Measurements from ENCODE around the gene MUC5B.

The MUC5B gene

DNA sequence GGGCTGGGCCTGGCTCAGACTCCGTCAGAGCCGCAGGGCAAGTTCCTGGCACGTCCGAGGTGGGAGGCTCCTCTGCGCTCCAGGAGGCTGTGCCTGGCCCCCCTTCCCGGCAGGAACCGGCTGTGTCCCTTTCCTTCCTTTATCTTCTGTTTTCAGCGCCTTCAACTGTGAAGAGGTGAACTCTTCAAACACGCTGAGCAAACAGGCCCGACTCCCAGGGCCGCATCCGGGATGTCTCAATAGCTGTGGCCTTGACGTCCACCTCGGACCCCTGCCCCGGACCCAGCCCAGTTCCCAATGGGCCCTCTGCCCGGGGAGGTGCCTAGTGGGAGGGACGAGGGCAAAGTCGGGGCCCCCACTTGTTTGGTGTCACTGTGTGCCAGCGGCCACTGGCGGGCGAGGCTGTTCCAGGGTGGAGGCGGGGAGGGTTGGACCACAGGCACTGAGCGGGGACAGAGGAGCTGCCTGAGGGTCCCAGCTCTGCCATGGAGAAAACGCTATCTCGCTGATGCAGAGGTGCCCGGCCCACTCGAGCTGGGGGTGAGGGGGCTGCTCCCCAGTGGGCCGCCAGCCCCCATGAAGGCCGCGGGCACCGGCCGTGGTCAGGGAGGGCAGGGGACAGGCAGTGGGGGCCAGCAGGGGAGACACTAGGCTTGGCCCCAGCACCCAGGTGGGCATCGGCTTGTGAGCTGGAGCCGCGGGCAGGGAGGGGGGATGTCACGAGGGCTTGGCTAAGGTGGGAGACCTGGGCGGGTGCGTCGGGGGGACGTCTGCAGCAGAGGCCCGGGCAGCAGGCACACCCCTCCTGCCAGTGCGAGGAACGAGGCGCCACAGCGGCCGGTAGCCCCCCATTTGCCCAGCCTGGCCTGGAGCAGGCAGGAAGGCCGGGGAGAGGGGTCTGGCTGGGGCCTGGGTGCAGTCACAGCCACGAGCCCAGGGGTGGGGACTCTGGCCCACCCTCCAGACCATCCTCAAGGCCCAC, 2.7 kb upstream of the MUC5B start:
- Histone ChIP-seq H3K27ac (no peak overlapping the region), H3K4me2 (no peak overlapping the region), H3K9ac (no peak overlapping the region), H3K4me1 (peaks cover 6% of the 10 kb centered on the region; the same call in 1 of the 2 replicates), H3K36me3 (no peaks in the 10 kb centered on the region), H4K20me1 (no peaks in the 10 kb centered on the region), H3K9me3 (0 out of 2 replicates have a peak, but pooled peaks cover 4% of the 10 kb centered on the region), H3K27me3 (peaks cover 29% of the 10 kb centered on the region), H3K4me3 (no peak overlapping the region)
- TF ChIP-seq Cebpa-rat (IDR thresholded peaks at IDR 0.05), result no peak

DNA sequence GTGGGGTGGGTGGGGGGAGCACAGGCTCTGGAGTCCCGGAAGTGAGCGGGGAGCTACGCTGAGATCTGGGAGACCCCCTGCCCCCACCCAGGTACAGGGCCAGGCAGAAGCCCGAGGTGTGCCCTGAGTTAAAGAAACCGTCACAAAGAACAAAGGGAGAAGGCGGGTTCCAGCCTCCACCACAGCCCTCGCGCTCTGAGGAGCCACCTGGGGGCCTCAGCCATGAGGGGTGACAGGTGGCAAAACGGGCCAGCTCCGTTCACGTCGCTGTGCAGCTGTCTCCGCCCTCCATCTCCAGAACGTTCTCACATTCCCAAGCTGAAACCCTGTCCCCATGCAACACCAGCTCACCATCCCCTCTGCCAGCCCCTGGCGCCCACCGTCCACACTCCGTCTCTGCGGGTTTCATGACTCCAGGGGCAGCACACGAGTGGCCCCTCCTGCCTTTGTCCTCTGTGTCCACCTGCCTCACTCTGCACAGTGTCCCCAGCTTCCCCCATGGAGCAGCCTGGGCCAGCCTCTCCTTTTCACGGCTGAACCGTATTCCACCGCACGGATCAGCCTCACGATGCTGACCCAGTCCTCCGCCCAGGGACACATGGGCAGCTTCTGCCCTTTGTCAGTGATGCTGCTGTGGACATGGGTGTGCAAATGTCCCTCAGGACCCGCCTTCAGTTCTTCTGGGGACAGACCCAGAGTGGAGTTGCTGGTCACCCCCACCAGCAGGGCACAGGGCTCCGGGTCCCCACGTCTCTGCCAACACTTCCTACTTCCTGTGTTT, 1.7 kb upstream of the MUC5B start:
- Histone ChIP-seq H3K9me3 (no peaks in the 10 kb centered on the region), H3K4me3 (no peak overlapping the region), H3K36me3 (no peaks in the 10 kb centered on the region), H3K4me1 (peaks cover 6% of the 10 kb centered on the region; the same call in 1 of the 2 replicates), H3K27me3 (peaks cover 37% of the 10 kb centered on the region), H3K27ac (no peak overlapping the region), H4K20me1 (no peaks in the 10 kb centered on the region), H3K9ac (no peak overlapping the region), H3K4me2 (no peak overlapping the region)
- no peak for TF ChIP-seq Cebpa-rat (IDR thresholded peaks at IDR 0.05)

DNA sequence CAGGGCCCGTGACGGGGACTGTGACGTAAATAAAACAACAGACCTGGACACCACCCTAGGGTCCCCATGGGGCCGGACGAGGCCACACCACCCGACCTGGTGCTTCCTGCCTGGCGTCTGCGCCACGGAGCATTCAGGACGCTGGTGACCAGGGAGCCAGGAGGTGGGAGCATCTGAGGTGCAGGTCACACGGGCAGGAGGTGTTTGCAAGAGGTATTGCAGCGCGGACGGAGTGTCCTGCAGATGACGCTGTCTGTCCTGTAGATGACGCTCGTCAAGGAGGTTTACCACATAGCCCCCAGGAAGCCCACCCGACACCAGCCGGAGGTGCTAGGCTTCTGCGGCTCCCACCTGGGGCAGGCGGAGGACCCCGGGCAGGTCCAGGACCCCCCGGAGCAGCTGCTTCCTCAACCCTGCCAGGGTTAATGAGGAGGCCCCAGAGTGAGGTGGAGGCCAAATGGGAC, 986 bp upstream of the MUC5B start:
- Histone ChIP-seq H3K36me3 (no peaks in the 10 kb centered on the region), H3K9ac (no peak overlapping the region), H3K4me2 (no peak overlapping the region), H4K20me1 (no peaks in the 10 kb centered on the region), H3K9me3 (no peaks in the 10 kb centered on the region), H3K27ac (no peak overlapping the region), H3K4me3 (no peak overlapping the region), H3K4me1 (peaks cover 6% of the 10 kb centered on the region; the same call in 1 of the 2 replicates), H3K27me3 (peaks cover 37% of the 10 kb centered on the region)
- no peak for TF ChIP-seq Cebpa-rat (IDR thresholded peaks at IDR 0.05)

DNA sequence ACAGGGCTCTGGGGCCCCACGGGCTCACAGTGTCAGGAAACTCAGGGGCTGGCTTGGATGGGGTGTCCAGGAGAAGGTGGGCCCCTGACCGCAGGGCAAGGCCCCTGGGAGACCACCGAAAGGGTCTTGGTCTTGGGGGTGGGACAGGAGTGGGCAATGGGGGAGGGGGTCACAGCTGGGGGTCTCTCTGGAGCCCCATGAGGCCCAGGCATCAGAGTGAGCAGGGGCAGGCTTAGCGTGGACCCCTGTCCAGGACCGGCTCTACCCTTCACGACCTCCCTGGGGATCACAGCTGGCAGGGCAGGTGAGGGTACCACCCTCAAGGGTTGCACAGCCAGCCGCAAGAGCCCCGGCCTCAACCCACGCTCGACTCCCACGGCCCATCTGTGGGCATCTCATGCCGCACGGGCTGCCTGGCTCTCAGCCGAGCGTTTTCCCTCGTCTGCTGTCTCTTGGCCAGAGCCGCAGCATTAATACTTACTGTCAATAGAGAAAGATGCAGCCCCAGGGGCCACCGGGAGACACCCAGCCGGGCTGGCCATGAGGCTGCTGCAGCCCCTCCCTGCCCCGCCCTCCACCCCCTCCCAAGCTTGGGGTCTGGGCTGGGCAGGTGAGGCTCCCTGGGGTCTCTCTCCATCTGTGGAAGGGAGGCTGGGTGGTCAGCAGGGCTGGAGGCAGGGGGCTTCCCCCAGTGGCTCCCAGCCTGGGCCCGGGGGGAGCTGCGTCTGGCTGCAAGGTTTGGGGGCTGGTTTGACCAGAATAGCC, 662 bp downstream of the MUC5B start:
- no peak overlapping the region for H3K4me2 ChIP-seq
- H3K9ac ChIP-seq, result no peak overlapping the region
- H3K27ac ChIP-seq, result no peak overlapping the region
- no peaks in the 10 kb centered on the region for H4K20me1 ChIP-seq
- H3K9me3 ChIP-seq, result no peaks in the 10 kb centered on the region
- H3K36me3 ChIP-seq, result no peaks in the 10 kb centered on the region
- TF ChIP-seq Cebpa-rat (IDR thresholded peaks at IDR 0.05), result no peak
- H3K4me3 ChIP-seq, result no peak overlapping the region
- H3K27me3 ChIP-seq, result peaks cover 37% of the 10 kb centered on the region
- H3K4me1 ChIP-seq, result peaks cover 6% of the 10 kb centered on the region; the same call in 1 of the 2 replicates

DNA sequence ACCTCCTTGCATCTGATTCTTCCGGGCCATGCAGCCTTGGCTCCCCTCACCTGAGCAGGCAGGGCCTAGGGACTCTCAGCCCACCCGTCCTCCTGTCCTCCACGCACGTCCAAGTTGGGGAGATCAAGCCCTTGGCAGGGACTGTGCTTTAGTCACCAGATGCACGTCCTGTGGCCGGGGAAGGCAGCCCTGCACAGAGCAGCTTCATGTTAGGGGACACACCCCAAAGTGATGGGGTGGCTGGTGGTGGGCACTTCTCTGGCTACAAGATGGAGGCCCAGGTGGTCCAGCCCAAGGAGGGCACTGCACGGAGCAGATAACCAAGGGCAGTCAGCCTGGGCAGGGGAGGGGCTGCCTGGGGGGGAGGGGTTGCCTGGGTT, 1.2 kb downstream of the MUC5B start:
- Histone ChIP-seq H3K27me3 (peaks cover 37% of the 10 kb centered on the region), H3K4me1 (peaks cover 6% of the 10 kb centered on the region; the same call in 1 of the 2 replicates), H3K9me3 (no peaks in the 10 kb centered on the region), H3K9ac (no peak overlapping the region), H3K36me3 (no peaks in the 10 kb centered on the region), H3K27ac (no peak overlapping the region), H4K20me1 (no peaks in the 10 kb centered on the region), H3K4me3 (no peak overlapping the region), H3K4me2 (no peak overlapping the region)
- no peak for TF ChIP-seq Cebpa-rat (IDR thresholded peaks at IDR 0.05)

DNA sequence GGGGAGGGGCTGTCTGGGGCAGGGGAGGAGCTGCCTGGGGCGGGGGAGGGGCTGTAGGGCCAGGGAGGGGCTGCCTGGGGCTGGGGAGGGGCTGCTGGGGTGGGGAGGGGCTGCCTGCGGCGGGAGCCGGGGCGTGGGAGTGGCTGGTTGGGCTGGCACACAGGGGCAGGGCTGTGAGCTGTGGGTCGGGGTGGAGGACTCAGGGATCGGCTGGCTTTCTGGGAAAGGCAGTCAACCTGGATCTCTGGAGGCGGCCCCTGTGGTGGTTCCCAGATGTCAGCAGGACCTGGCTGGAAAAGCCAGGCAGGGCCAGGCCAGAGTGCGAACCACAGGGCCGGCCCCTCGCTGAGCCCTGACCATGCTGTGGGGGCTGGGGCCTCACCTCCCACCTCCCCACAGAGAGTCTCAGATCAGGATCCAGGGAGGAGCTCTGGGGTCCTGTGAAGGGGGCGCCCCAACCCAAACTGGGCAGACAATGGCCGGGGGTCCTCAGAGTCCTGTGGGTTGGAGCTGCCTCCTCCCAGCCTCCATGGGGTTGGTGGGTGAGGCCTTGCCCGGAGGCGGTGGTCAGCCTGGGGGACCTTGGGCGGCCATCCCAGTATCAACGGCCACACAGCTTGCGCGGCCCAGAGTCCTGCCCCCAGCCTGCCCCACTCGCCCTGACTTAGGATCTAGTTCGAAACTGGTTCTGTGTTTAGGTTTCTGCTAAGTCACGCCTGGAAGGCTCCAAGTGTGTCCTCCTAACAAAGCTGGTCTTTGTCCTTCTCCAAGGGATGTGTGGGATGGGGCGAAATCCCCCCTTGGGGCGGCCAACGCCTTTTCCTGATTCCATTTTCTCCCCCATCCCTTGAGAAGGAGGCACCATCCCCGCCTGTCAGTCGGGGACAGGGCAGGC, 1.9 kb downstream of the MUC5B start:
- Histone ChIP-seq H3K4me3 (no peak overlapping the region), H3K4me2 (no peak overlapping the region), H3K9me3 (no peaks in the 10 kb centered on the region), H3K27ac (no peak overlapping the region), H3K36me3 (no peaks in the 10 kb centered on the region), H3K9ac (no peak overlapping the region), H3K27me3 (peaks cover 37% of the 10 kb centered on the region), H4K20me1 (no peaks in the 10 kb centered on the region), H3K4me1 (peaks cover 4% of the 10 kb centered on the region; the same call in 1 of the 2 replicates)
- TF ChIP-seq Cebpa-rat (IDR thresholded peaks at IDR 0.05), result no peak

DNA sequence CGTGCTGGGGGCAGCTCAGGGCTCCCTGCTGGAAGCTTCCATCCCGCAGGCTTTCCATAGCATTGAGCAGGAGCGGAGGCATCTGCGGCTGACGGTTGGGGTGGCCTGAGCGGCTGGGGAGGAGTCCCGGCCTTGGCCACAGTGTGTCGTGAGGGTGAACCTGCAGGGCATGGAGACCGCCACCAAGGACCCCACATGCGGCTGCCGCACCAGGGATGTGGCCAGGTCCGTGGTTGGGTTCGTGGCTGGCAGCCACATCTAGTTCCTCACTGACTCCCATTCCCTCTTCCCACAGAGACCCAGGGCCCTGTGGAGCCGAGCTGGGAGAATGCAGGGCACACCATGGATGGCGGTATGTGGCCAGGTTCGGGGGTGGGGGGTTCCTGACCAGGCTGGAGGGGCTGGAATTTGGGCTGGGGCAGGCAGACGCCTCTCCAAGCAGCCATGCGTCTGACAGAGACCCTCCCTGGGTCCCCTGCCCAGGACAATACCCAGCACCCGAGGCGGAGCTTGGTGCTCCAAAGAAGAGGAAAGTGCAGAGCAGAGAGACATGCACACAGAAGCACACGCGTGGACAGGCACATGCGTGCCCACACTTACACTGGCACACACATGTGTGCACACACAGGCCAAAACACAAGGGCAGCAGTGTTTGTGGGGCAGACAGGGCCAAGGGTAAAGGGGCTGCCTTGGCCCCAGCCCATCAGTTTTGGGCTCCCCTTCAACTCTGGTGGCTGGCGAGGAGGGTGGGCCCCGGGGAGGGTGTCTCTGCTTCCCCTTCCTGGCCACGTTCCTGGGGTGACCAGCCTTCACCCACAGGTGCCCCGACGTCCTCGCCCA, 2.7 kb downstream of the MUC5B start:
- no peak overlapping the region for H3K27ac ChIP-seq

More for the DNA sequence above, 2.7 kb downstream of the MUC5B start:
- Histone ChIP-seq H3K27me3 (peaks cover 37% of the 10 kb centered on the region), H3K4me3 (no peak overlapping the region), H3K9ac (no peak overlapping the region), H3K9me3 (no peaks in the 10 kb centered on the region), H4K20me1 (no peaks in the 10 kb centered on the region), H3K4me1 (no peaks in the 10 kb centered on the region; the same call in 1 of the 2 replicates), H3K36me3 (no peaks in the 10 kb centered on the region), H3K4me2 (no peak overlapping the region)
- TF ChIP-seq Cebpa-rat (IDR thresholded peaks at IDR 0.05), result no peak
